ENCODE measurements around the gene SCRT2. TPM values are rescaled to one million over a fixed set of nuclear protein-coding genes. Genes with fewer than 3 reads are reported as not detected.

The SCRT2 gene
- total RNA-seq, 1 donor from 2014 or later, result not detected

- Mint-ChIP-seq H3K27me3 (ENCODE audit: unreplicated experiment) (peaks cover 16% of the 10 kb centered on the region), H3K9me3 (ENCODE audit: unreplicated experiment) (no peaks in the 10 kb centered on the region), H3K27ac (ENCODE audit: unreplicated experiment) (no peak overlapping the region), H3K4me1 (ENCODE audit: unreplicated experiment) (peaks cover 2% of the 10 kb centered on the region), H3K4me3 (ENCODE audit: unreplicated experiment) (no peak overlapping the region), H3K36me3 (ENCODE audit: low read depth, unreplicated experiment) (peaks cover under 1% of the 10 kb centered on the region)
- no peak for DNase-seq (ENCODE audit: low spot score)
- TF ChIP-seq CTCF (IDR thresholded peaks at IDR 0.05; ENCODE audit: unreplicated experiment), result no peak
Measured at GRCh38 chr20:668050-668449, 7.6 kb downstream of the SCRT2 start.

GRCh38 chr20:667351-668034 is 8.1 kb downstream of the SCRT2 start:
- H3K9me3 Mint-ChIP-seq (ENCODE audit: unreplicated experiment), result no peaks in the 10 kb centered on the region

GRCh38 chr20:666877-667276 is 8.7 kb downstream of the SCRT2 start:
- TF ChIP-seq CTCF (IDR thresholded peaks at IDR 0.05; ENCODE audit: unreplicated experiment), result no peak
- Mint-ChIP-seq H3K4me1 (ENCODE audit: unreplicated experiment) (peaks cover 7% of the 10 kb centered on the region), H3K36me3 (ENCODE audit: low read depth, unreplicated experiment) (peaks cover 6% of the 10 kb centered on the region), H3K4me3 (ENCODE audit: unreplicated experiment) (no peak overlapping the region), H3K27ac (ENCODE audit: unreplicated experiment) (no peak overlapping the region), H3K9me3 (ENCODE audit: unreplicated experiment) (no peaks in the 10 kb centered on the region), H3K27me3 (ENCODE audit: unreplicated experiment) (peaks cover 20% of the 10 kb centered on the region)
- DNase-seq (ENCODE audit: low spot score), result no peak

More at GRCh38 chr20:667351-668034, 8.1 kb downstream of the SCRT2 start:
- H3K27ac Mint-ChIP-seq (ENCODE audit: unreplicated experiment), result no peak overlapping the region
- H3K4me1 Mint-ChIP-seq (ENCODE audit: unreplicated experiment), result peaks cover 7% of the 10 kb centered on the region
- H3K4me3 Mint-ChIP-seq (ENCODE audit: unreplicated experiment), result no peak overlapping the region
- peaks cover 19% of the 10 kb centered on the region for H3K27me3 Mint-ChIP-seq (ENCODE audit: unreplicated experiment)
- peaks cover 6% of the 10 kb centered on the region for H3K36me3 Mint-ChIP-seq (ENCODE audit: low read depth, unreplicated experiment)
- TF ChIP-seq CTCF (IDR thresholded peaks at IDR 0.05; ENCODE audit: unreplicated experiment), result peak; percentile 80
- DNase-seq (ENCODE audit: low spot score), result peak; percentile 78

- H3K4me1 Mint-ChIP-seq (ENCODE audit: unreplicated experiment), result peaks cover 13% of the 10 kb centered on the region
- H3K36me3 Mint-ChIP-seq (ENCODE audit: low read depth, unreplicated experiment), result peaks cover 8% of the 10 kb centered on the region
- H3K9me3 Mint-ChIP-seq (ENCODE audit: unreplicated experiment), result no peaks in the 10 kb centered on the region
- H3K27ac Mint-ChIP-seq (ENCODE audit: unreplicated experiment), result no peak overlapping the region
- H3K27me3 Mint-ChIP-seq (ENCODE audit: unreplicated experiment), result peaks cover 20% of the 10 kb centered on the region
- no peak overlapping the region for H3K4me3 Mint-ChIP-seq (ENCODE audit: unreplicated experiment)
- DNase-seq (ENCODE audit: low spot score), result no peak
- TF ChIP-seq CTCF (IDR thresholded peaks at IDR 0.05; ENCODE audit: unreplicated experiment), result no peak
Measured at GRCh38 chr20:665276-665675, 10.3 kb downstream of the SCRT2 start.

GRCh38 chr20:664576-664975 is 11.0 kb downstream of the SCRT2 start:
- peaks cover 13% of the 10 kb centered on the region for H3K4me1 Mint-ChIP-seq (ENCODE audit: unreplicated experiment)
- H3K4me3 Mint-ChIP-seq (ENCODE audit: unreplicated experiment), result peak overlapping the region; percentile 51
- no peaks in the 10 kb centered on the region for H3K9me3 Mint-ChIP-seq (ENCODE audit: unreplicated experiment)
- peaks cover 22% of the 10 kb centered on the region for H3K27me3 Mint-ChIP-seq (ENCODE audit: unreplicated experiment)
- H3K36me3 Mint-ChIP-seq (ENCODE audit: low read depth, unreplicated experiment), result peaks cover 8% of the 10 kb centered on the region
- DNase-seq (ENCODE audit: low spot score), result no peak
- no peak for TF ChIP-seq CTCF (IDR thresholded peaks at IDR 0.05; ENCODE audit: unreplicated experiment)
- no peak overlapping the region for H3K27ac Mint-ChIP-seq (ENCODE audit: unreplicated experiment)
